ENCODE data around the gene KIF21B. TPM values are rescaled to one million over a fixed set of nuclear protein-coding genes. Genes with fewer than 3 reads are reported as not detected.

Gene KIF21B
- total RNA-seq, 2 experiments from 2014 or later, result 93.5 to 94.0 TPM

GRCh38 chr1:201038186-201038876, 14.8 kb upstream of the KIF21B start:
- H3K9me3 Mint-ChIP-seq, result no peaks in the 10 kb centered on the region
- H3K4me1 Mint-ChIP-seq (ENCODE audit: low read depth), result peaks cover 2% of the 10 kb centered on the region
- ChIA-PET POLR2A (interaction anchor here (0.6 to 1.0 kb wide), 2 partner anchors 60 to 121 kb away, joined by 3 to 4 read pairs; no protein-coding TSS in a partner anchor), CTCF (interaction anchor here (1.2 to 18.3 kb wide), 5 partner anchors 12 to 76 kb away, joined by 3 to 363 read pairs (median 5); no protein-coding TSS in a partner anchor)
- no peak overlapping the region for H3K4me3 Mint-ChIP-seq
- TF ChIP-seq CTCF (IDR thresholded peaks at IDR 0.05), result no peak
- intact Hi-C loops (cut with micrococcal nuclease), result no loop called here
- DNase-seq (no peak), ATAC-seq (no peak)
- no peaks in the 10 kb centered on the region for H3K27me3 Mint-ChIP-seq
- no peaks in the 10 kb centered on the region for H3K36me3 Mint-ChIP-seq (ENCODE audit: low read depth)
- H3K27ac Mint-ChIP-seq, result no peak overlapping the region

- Mint-ChIP-seq H3K4me3 (no peak overlapping the region), H3K27me3 (no peaks in the 10 kb centered on the region), H3K9me3 (no peaks in the 10 kb centered on the region), H3K4me1 (ENCODE audit: low read depth) (no peaks in the 10 kb centered on the region), H3K27ac (no peak overlapping the region), H3K36me3 (ENCODE audit: low read depth) (no peaks in the 10 kb centered on the region)
- ChIA-PET POLR2A (no interaction called here), CTCF (interaction anchor here (1.0 to 18.3 kb wide), 3 partner anchors 11 to 62 kb away, joined by 4 to 363 read pairs (median 22); no protein-coding TSS in a partner anchor)
- intact Hi-C loops (cut with micrococcal nuclease), result no loop called here
- DNase-seq (no peak), ATAC-seq (no peak)
- no peak for TF ChIP-seq CTCF (IDR thresholded peaks at IDR 0.05)
Observed at GRCh38 chr1:201036188-201036842, 12.8 kb upstream of the KIF21B start.

- ATAC-seq (no peak), DNase-seq (no peak)
- intact Hi-C loops (cut with micrococcal nuclease), result no loop called here
- Mint-ChIP-seq H3K4me3 (no peak overlapping the region), H3K4me1 (ENCODE audit: low read depth) (no peaks in the 10 kb centered on the region), H3K27ac (no peak overlapping the region), H3K36me3 (ENCODE audit: low read depth) (no peaks in the 10 kb centered on the region), H3K9me3 (no peaks in the 10 kb centered on the region), H3K27me3 (no peaks in the 10 kb centered on the region)
- ChIA-PET POLR2A (interaction anchor here (0.6 to 1.5 kb wide), 2 partner anchors 13 to 63 kb away, joined by 3 read pairs; no protein-coding TSS in a partner anchor), CTCF (interaction anchor here (1.2 to 18.3 kb wide), 5 partner anchors 8 to 60 kb away, joined by 3 to 363 read pairs (median 5); no protein-coding TSS in a partner anchor)
- no peak for TF ChIP-seq CTCF (IDR thresholded peaks at IDR 0.05)
Observed at GRCh38 chr1:201034671-201035070, 11.2 kb upstream of the KIF21B start.

GRCh38 chr1:201032408-201032807, 8.9 kb upstream of the KIF21B start:
- no peak for TF ChIP-seq CTCF (IDR thresholded peaks at IDR 0.05)
- H3K4me1 Mint-ChIP-seq (ENCODE audit: low read depth), result peaks cover 2% of the 10 kb centered on the region
- DNase-seq, result no peak
- no peak overlapping the region for H3K27ac Mint-ChIP-seq
- POLR2A ChIA-PET, result no interaction called here
- H3K4me3 Mint-ChIP-seq, result no peak overlapping the region
- no peak for ATAC-seq
- H3K27me3 Mint-ChIP-seq, result no peaks in the 10 kb centered on the region
- CTCF ChIA-PET, result interaction anchor here (2.3 kb wide), 1 partner anchor 10 kb away, joined by 6 read pairs; no protein-coding TSS in a partner anchor
- intact Hi-C loops (cut with micrococcal nuclease), result no loop called here
- H3K36me3 Mint-ChIP-seq (ENCODE audit: low read depth), result no peaks in the 10 kb centered on the region
- no peaks in the 10 kb centered on the region for H3K9me3 Mint-ChIP-seq

GRCh38 chr1:201028461-201028889, 5.0 kb upstream of the KIF21B start:
- no peaks in the 10 kb centered on the region for H3K9me3 Mint-ChIP-seq
- ChIA-PET POLR2A (interaction anchor here (1.1 kb wide), 1 partner anchor 8 kb away, joined by 4 read pairs; no protein-coding TSS in a partner anchor), CTCF (interaction anchor here (1.2 kb wide), 1 partner anchor 47 kb away, joined by 3 read pairs; no protein-coding TSS in a partner anchor)
- no peaks in the 10 kb centered on the region for H3K36me3 Mint-ChIP-seq (ENCODE audit: low read depth)
- no peak for TF ChIP-seq CTCF (IDR thresholded peaks at IDR 0.05)
- H3K27ac Mint-ChIP-seq, result no peak overlapping the region
- ATAC-seq (no peak), DNase-seq (no peak)
- H3K4me1 Mint-ChIP-seq (ENCODE audit: low read depth), result peaks cover 37% of the 10 kb centered on the region
- no peak overlapping the region for H3K4me3 Mint-ChIP-seq
- no peaks in the 10 kb centered on the region for H3K27me3 Mint-ChIP-seq
- intact Hi-C loops (cut with micrococcal nuclease), result no loop called here
